H9 (cell line): ENCODE measurements around the gene DUSP28. TPM values are rescaled to one million over a fixed set of nuclear protein-coding genes. Genes with fewer than 3 reads are reported as not detected.

Experiments
- DNase-seq: peaks from one replicate; pipeline ENCODE4 v3.0.0-alpha.2; 2017
- H2AFZ ChIP-seq: one replicate; pipeline ENCODE4 v1.6.1; 2013; ENCODE audit warnings: mild to moderate bottlenecking, low read length, control low read depth, moderate library complexity
- H2AK5ac ChIP-seq: 2 replicates; pipeline ENCODE4 v1.6.1; 2013; ENCODE audit warnings: low read length, control low read depth, mixed read lengths; ENCODE audit not compliant: insufficient read length
- H2BK120ac ChIP-seq: one replicate; pipeline ENCODE4 v1.6.1; 2013; ENCODE audit warnings: low read depth, mild to moderate bottlenecking, low read length, control low read depth, inconsistent platforms; ENCODE audit not compliant: poor library complexity, severe bottlenecking
- H2BK12ac ChIP-seq: 2 replicates; pipeline ENCODE4 v1.6.1; 2013; ENCODE audit warnings: low read length, control low read depth, mixed read lengths, low read depth; ENCODE audit not compliant: insufficient read length
- H2BK15ac ChIP-seq: 2 replicates; pipeline ENCODE4 v1.6.1; 2013; ENCODE audit warnings: low read depth, low read length, control low read depth
- H2BK20ac ChIP-seq: one replicate; pipeline ENCODE4 v1.6.1; 2013; ENCODE audit warnings: low read depth, mild to moderate bottlenecking, low read length, control low read depth, inconsistent platforms; ENCODE audit not compliant: poor library complexity, severe bottlenecking
- H2BK5ac ChIP-seq: 2 replicates; pipeline ENCODE4 v1.6.1; 2013; ENCODE audit warnings: low read length, control low read depth, mixed read lengths; ENCODE audit not compliant: insufficient read length
- H3K14ac ChIP-seq: 2 replicates; pipeline ENCODE4 v1.6.1; 2013; ENCODE audit warnings: low read length, control low read depth; ENCODE audit not compliant: insufficient read depth
- H3K18ac ChIP-seq: 2 replicates; pipeline ENCODE4 v1.6.1; 2013; ENCODE audit warnings: low read depth, mild to moderate bottlenecking, mixed read lengths, low read length, control low read depth; ENCODE audit not compliant: insufficient read length
- H3K23ac ChIP-seq: 2 replicates; pipeline ENCODE4 v1.6.1; 2013; ENCODE audit warnings: low read length, control low read depth, mixed read lengths, low read depth; ENCODE audit not compliant: insufficient read length
- H3K23me2 ChIP-seq: 2 replicates; pipeline ENCODE4 v1.6.1; 2013; ENCODE audit warnings: low read depth, mild to moderate bottlenecking, mixed read lengths, low read length, control low read depth; ENCODE audit not compliant: insufficient read length, poor library complexity, severe bottlenecking
- H3K27ac ChIP-seq: 2 replicates; pipeline ENCODE4 v1.5.1; 2013; ENCODE audit warnings: low read length, control low read depth, mixed read lengths, low read depth; ENCODE audit not compliant: insufficient read length
- H3K27me3 ChIP-seq: 2 replicates; pipeline ENCODE4 v1.6.1; 2013; ENCODE audit warnings: low read length, control low read depth, inconsistent platforms; ENCODE audit not compliant: insufficient read depth
- H3K4ac ChIP-seq: 2 replicates; pipeline ENCODE4 v1.6.1; 2013; ENCODE audit warnings: low read depth, mild to moderate bottlenecking, control low read depth, inconsistent platforms, low read length, moderate library complexity
- H3K4me1 ChIP-seq: 2 replicates; pipeline ENCODE4 v1.6.1; 2013; ENCODE audit warnings: low read length, control low read depth, inconsistent platforms; ENCODE audit not compliant: insufficient read depth
- H3K4me2 ChIP-seq: 2 replicates; pipeline ENCODE4 v1.6.1; 2013; ENCODE audit warnings: low read length, control low read depth, mixed read lengths; ENCODE audit not compliant: insufficient read length, insufficient read depth
- H3K56ac ChIP-seq: 2 replicates; pipeline ENCODE4 v1.6.1; 2013; ENCODE audit warnings: low read depth, mild to moderate bottlenecking, mixed read lengths, low read length, control low read depth; ENCODE audit not compliant: insufficient read length
- H3K79me1 ChIP-seq: 2 replicates; pipeline ENCODE4 v1.6.1; 2013; ENCODE audit warnings: low read depth, mild to moderate bottlenecking, moderate library complexity, low read length, control low read depth, inconsistent platforms; ENCODE audit not compliant: insufficient read depth, poor library complexity, severe bottlenecking
- H3K79me2 ChIP-seq: 2 replicates; pipeline ENCODE4 v1.6.1; 2013; ENCODE audit warnings: low read length, control low read depth, inconsistent platforms; ENCODE audit not compliant: insufficient read depth
- H3K9ac ChIP-seq: 2 replicates; pipeline ENCODE4 v1.6.1; 2013; ENCODE audit warnings: low read length, control low read depth, mixed read lengths; ENCODE audit not compliant: insufficient read length; ENCODE audit errors: extremely low read depth
- H3K9me3 ChIP-seq: one replicate; pipeline ENCODE4 v1.6.1; 2013; ENCODE audit warnings: low read depth, low read length, inconsistent platforms; ENCODE audit not compliant: control insufficient read depth
- H3T11ph ChIP-seq: one replicate; pipeline ENCODE4 v1.6.1; 2013; ENCODE audit warnings: mild to moderate bottlenecking, low read length, control low read depth, inconsistent platforms
- H4K20me1 ChIP-seq: one replicate; pipeline ENCODE4 v1.6.1; 2013; ENCODE audit not compliant: control insufficient read depth, insufficient read length, insufficient read depth
- H4K5ac ChIP-seq: 2 replicates; pipeline ENCODE4 v1.6.1; 2013; ENCODE audit warnings: low read depth, mild to moderate bottlenecking, mixed read lengths, low read length, control low read depth; ENCODE audit not compliant: insufficient read length
- H4K8ac ChIP-seq: replicated peaks from 2 replicates; pipeline ENCODE4 v1.6.1; 2013; ENCODE audit warnings: low read length, control low read depth, mixed read lengths, low read depth; ENCODE audit not compliant: insufficient read length
- H4K91ac ChIP-seq: 2 replicates; pipeline ENCODE4 v1.6.1; 2013; ENCODE audit warnings: low read depth, mild to moderate bottlenecking, moderate library complexity, mixed read lengths, low read length, control low read depth; ENCODE audit not compliant: insufficient read length
- H3K27ac Mint-ChIP-seq, 3 experiments: 2 replicates in 2 of 3; 3 replicates in 1 of 3; pipeline ENCODE4 v1.8.0; 2020 to 2021; ENCODE audit warnings: mixed read lengths in 3 of 3, mild to moderate bottlenecking in 1 of 3, moderate library complexity in 1 of 3
- H3K27me3 Mint-ChIP-seq: 2 replicates; pipeline ENCODE4 v1.8.0; 2021; ENCODE audit warnings: low read depth, mild to moderate bottlenecking, moderate library complexity, mixed read lengths
- H3K36me3 Mint-ChIP-seq, 3 experiments: 2 replicates in 2 of 3; 3 replicates in 1 of 3; pipeline ENCODE4 v1.8.0; 2020 to 2021; ENCODE audit warnings: low read depth in 3 of 3, mixed read lengths in 3 of 3; ENCODE audit not compliant: insufficient read depth in 1 of 3
- H3K4me1 Mint-ChIP-seq, 2 experiments: 2 replicates each; pipeline ENCODE4 v1.8.0; 2020; ENCODE audit warnings: mixed read lengths in 2 of 2
- H3K4me3 Mint-ChIP-seq, 2 experiments: 2 replicates in 1 of 2; 3 replicates in 1 of 2; pipeline ENCODE4 v1.8.0; 2020 to 2021; ENCODE audit warnings: mild to moderate bottlenecking in 2 of 2, mixed read lengths in 2 of 2, moderate library complexity in 1 of 2
- H3K9me3 Mint-ChIP-seq, 2 experiments: 2 replicates in 1 of 2; 3 replicates in 1 of 2; pipeline ENCODE4 v1.8.0; 2020; ENCODE audit warnings: mild to moderate bottlenecking in 2 of 2, mixed read lengths in 2 of 2, moderate library complexity in 1 of 2
- WGBS: extraction: QIAGEN DNeasy Blood & Tissue Kit; methylation state at CpG from one replicate; pipeline ENCODE4 v1.1.7; 2013; ENCODE audit warnings: missing lambda C conversion rate, low lambda C conversion rate, mixed read lengths; ENCODE audit not compliant: insufficient read length; ENCODE audit errors: extremely low coverage; 5-methylcytosine and 5-hydroxymethylcytosine counted together
- total RNA-seq: library from RNA; stranded (reverse); gene quantifications from 2 replicates; pipeline ENCODE4 v1.2.1, GENCODE V29; 2021
- TF ChIP-seq, protein P1 (sequence below): fragments of 200-600 bp; sonication (generic); conservative IDR thresholded peaks from 3 replicates; pipeline ENCODE4 v1.8.0; 2021; ENCODE audit warnings: antibody characterized with exemption, mild to moderate bottlenecking

DUSP28 gene
- total RNA-seq, 1 experiment from 2014 or later: 1.6 TPM

GRCh38 chr2:240529344-240529999 lies 30.7 kb upstream of the DUSP28 start:
- H3K18ac ChIP-seq: no peak overlapping the region
- H2BK15ac ChIP-seq: no peak overlapping the region
- no peak overlapping the region for H3K27ac ChIP-seq
- no peaks in the 10 kb centered on the region; the same call in none of the 2 replicates for H3K27me3 Mint-ChIP-seq
- no peak overlapping the region for H3K56ac ChIP-seq
- no peak overlapping the region for H3K4me2 ChIP-seq
- no peak overlapping the region for H2AFZ ChIP-seq
- no peaks in the 10 kb centered on the region for H3K4me1 ChIP-seq
- H3K9me3 Mint-ChIP-seq: peaks cover 78 to 79% of the 10 kb centered on the region in 2 experiments
- H3K9me3 ChIP-seq: peaks cover 23% of the 10 kb centered on the region
- no peak overlapping the region for H3K9ac ChIP-seq
- no peak overlapping the region for H2BK20ac ChIP-seq
- H3K27me3 ChIP-seq: no peaks in the 10 kb centered on the region
- no CpG with 5 or more reads among the region's 16 CpGs for WGBS
- no peaks in the 10 kb centered on the region for H3K79me1 ChIP-seq
- no peak overlapping the region for H4K8ac ChIP-seq
- H2BK12ac ChIP-seq: no peak overlapping the region
- peaks cover 65 to 82% (median 77%) of the 10 kb centered on the region in 3 experiments for H3K36me3 Mint-ChIP-seq
- H3T11ph ChIP-seq: no peak overlapping the region
- DNase-seq: no peak
- H3K14ac ChIP-seq: no peak overlapping the region
- H2BK5ac ChIP-seq: no peak overlapping the region
- no peaks in the 10 kb centered on the region for H4K20me1 ChIP-seq
- H3K79me2 ChIP-seq: no peaks in the 10 kb centered on the region
- no peak overlapping the region; a peak in 1 of 7 replicates for H3K27ac Mint-ChIP-seq
- no peaks in the 10 kb centered on the region for H3K4me1 Mint-ChIP-seq
- H3K4me3 Mint-ChIP-seq: no peak overlapping the region
- TF ChIP-seq, protein P1, sequence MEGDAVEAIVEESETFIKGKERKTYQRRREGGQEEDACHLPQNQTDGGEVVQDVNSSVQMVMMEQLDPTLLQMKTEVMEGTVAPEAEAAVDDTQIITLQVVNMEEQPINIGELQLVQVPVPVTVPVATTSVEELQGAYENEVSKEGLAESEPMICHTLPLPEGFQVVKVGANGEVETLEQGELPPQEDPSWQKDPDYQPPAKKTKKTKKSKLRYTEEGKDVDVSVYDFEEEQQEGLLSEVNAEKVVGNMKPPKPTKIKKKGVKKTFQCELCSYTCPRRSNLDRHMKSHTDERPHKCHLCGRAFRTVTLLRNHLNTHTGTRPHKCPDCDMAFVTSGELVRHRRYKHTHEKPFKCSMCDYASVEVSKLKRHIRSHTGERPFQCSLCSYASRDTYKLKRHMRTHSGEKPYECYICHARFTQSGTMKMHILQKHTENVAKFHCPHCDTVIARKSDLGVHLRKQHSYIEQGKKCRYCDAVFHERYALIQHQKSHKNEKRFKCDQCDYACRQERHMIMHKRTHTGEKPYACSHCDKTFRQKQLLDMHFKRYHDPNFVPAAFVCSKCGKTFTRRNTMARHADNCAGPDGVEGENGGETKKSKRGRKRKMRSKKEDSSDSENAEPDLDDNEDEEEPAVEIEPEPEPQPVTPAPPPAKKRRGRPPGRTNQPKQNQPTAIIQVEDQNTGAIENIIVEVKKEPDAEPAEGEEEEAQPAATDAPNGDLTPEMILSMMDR: no peak
- H4K91ac ChIP-seq: no peak overlapping the region
- no peak overlapping the region for H3K23ac ChIP-seq
- H4K5ac ChIP-seq: no peak overlapping the region
- H2AK5ac ChIP-seq: no peak overlapping the region
- no peaks in the 10 kb centered on the region for H3K23me2 ChIP-seq
- H3K4ac ChIP-seq: no peak overlapping the region
- no peak overlapping the region for H2BK120ac ChIP-seq
